Neural cell (in vitro differentiated cells): Measurements from ENCODE around the gene NEDD4L.

Source experiments
- EP300 ChIP-seq: fragments of 450-650 bp; conservative IDR thresholded peaks from 2 replicates; pipeline ENCODE4 v1.6.1; 2014; ENCODE audit warnings: antibody characterized with exemption, mild to moderate bottlenecking, moderate library complexity; ENCODE audit not compliant: poor library complexity, severe bottlenecking
- EZH2 ChIP-seq: fragments of 200-600, 300-800 bp; shearing (Covaris generic), sonication (generic); IDR thresholded peaks from 2 replicates; pipeline ENCODE4 v1.6.1; 2014; ENCODE audit warnings: antibody characterized with exemption, low read length, borderline replicate concordance, mild to moderate bottlenecking; ENCODE audit not compliant: insufficient read depth, poor library complexity, severe bottlenecking
- POLR2AphosphoS5 ChIP-seq: IDR thresholded peaks from 2 replicates; pipeline ENCODE4 v1.6.1; 2012
- TAF1 ChIP-seq: IDR thresholded peaks from 2 replicates; pipeline ENCODE4 v1.6.1; 2012; ENCODE audit warnings: low read depth
- TF ChIP-seq, protein P1 (sequence below): fragments of 450-650 bp; IDR thresholded peaks from 2 replicates; pipeline ENCODE4 v1.5.1; 2014; ENCODE audit warnings: antibody characterized with exemption, mild to moderate bottlenecking, moderate library complexity; ENCODE audit not compliant: poor library complexity, severe bottlenecking

DNA sequence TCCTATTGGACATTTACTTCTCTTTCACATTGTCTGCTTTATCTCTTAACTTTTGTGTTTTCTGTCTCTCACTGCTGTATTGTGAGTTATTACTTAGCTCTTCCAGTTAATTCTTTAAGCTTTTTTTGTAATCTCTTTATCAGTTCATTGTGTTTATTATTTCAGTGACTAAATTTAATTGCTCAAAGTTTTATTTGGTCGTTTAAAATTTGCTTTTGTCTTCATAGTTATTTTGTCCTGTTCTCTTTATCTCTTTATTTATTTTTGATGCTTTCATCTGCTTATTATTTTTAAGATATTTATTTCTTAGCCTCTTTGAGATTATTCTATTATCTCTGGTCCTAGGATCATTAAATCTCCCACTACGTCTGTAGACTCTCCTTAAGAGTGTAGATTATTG, 316.3 kb downstream of the NEDD4L start:
- TF ChIP-seq EZH2 (no peak), EP300 (no peak), POLR2AphosphoS5 (no peak), TAF1 (no peak)
- TF ChIP-seq, protein P1, sequence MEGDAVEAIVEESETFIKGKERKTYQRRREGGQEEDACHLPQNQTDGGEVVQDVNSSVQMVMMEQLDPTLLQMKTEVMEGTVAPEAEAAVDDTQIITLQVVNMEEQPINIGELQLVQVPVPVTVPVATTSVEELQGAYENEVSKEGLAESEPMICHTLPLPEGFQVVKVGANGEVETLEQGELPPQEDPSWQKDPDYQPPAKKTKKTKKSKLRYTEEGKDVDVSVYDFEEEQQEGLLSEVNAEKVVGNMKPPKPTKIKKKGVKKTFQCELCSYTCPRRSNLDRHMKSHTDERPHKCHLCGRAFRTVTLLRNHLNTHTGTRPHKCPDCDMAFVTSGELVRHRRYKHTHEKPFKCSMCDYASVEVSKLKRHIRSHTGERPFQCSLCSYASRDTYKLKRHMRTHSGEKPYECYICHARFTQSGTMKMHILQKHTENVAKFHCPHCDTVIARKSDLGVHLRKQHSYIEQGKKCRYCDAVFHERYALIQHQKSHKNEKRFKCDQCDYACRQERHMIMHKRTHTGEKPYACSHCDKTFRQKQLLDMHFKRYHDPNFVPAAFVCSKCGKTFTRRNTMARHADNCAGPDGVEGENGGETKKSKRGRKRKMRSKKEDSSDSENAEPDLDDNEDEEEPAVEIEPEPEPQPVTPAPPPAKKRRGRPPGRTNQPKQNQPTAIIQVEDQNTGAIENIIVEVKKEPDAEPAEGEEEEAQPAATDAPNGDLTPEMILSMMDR = no peak
